A673 (cell line): ENCODE measurements around the gene CLIC4. TPM values are rescaled to one million over a fixed set of nuclear protein-coding genes. Genes with fewer than 3 reads are reported as not detected.
A peak's percentile ranks its signal among the peaks of the same experiment; 100 is the strongest.

Experiments
- BruUV-seq: library from RNA; stranded (reverse); fragments of 400-500 nt; replicated peaks from 2 replicates; lab custom pipeline; 2021; lab: Mats Ljungman, UMichigan
- CTCF ChIA-PET: fragments of 300-600 bp; sonication (Branson Sonifier 250); formaldehyde crosslinking; loops from one replicate; lab custom pipeline; 2022; ENCODE audit warnings: antibody characterized with exemption; lab: Charles Lee
- POLR2A ChIA-PET: fragments of 300-600 bp; sonication (Branson Sonifier 250); formaldehyde crosslinking; loops from one replicate; lab custom pipeline; 2022; ENCODE audit warnings: antibody characterized with exemption; ENCODE audit not compliant: low non-redundant PET; lab: Charles Lee
- DNase-seq: peaks from one replicate; pipeline ENCODE4 v3.0.0-alpha.2; 2015; ENCODE audit warnings: low spot score
- H3K27ac ChIP-seq: fragments of 200-600 bp; sonication (generic); 2 replicates; pipeline ENCODE4 v1.5.1; 2016; ENCODE audit warnings: mixed run types, low read depth, mild to moderate bottlenecking, mixed read lengths, antibody characterized with exemption, low read length; ENCODE audit not compliant: poor library complexity, severe bottlenecking
- H3K27me3 ChIP-seq: fragments of 200-600 bp; sonication (generic); replicated peaks from 2 replicates; pipeline ENCODE4 v1.6.1; 2017; ENCODE audit warnings: mixed run types, low read depth, mild to moderate bottlenecking, mixed read lengths, antibody characterized with exemption, low read length; ENCODE audit not compliant: insufficient read depth, poor library complexity
- H3K36me3 ChIP-seq: fragments of 200-600 bp; sonication (generic); 2 replicates; pipeline ENCODE4 v1.6.1; 2016; ENCODE audit warnings: mixed run types, mild to moderate bottlenecking, mixed read lengths, antibody characterized with exemption, low read length; ENCODE audit not compliant: insufficient read depth, poor library complexity, severe bottlenecking
- H3K4me1 ChIP-seq: fragments of 200-600 bp; sonication (generic); 2 replicates; pipeline ENCODE4 v1.6.1; 2017; ENCODE audit warnings: mixed run types, mild to moderate bottlenecking, mixed read lengths, antibody characterized with exemption, low read length; ENCODE audit not compliant: insufficient read depth, poor library complexity, severe bottlenecking
- H3K4me3 ChIP-seq: fragments of 200-600 bp; sonication (generic); 2 replicates; pipeline ENCODE4 v1.5.1; 2016; ENCODE audit warnings: low read depth, mixed run types, mild to moderate bottlenecking, mixed read lengths, low read length; ENCODE audit not compliant: poor library complexity, severe bottlenecking
- H3K9me3 ChIP-seq: fragments of 200-600 bp; sonication (generic); 2 replicates; pipeline ENCODE4 v1.6.1; 2016; ENCODE audit warnings: mixed run types, low read depth, mild to moderate bottlenecking, mixed read lengths, antibody characterized with exemption, low read length; ENCODE audit not compliant: poor library complexity, severe bottlenecking
- CTCF ChIP-seq: fragments of 300-800, 200-600 bp; sonication (generic); conservative IDR thresholded peaks from 2 replicates; pipeline ENCODE4 v1.5.1; 2017; ENCODE audit warnings: low read depth, mild to moderate bottlenecking, antibody characterized with exemption, low read length, moderate library complexity, mixed read lengths
- EZH2 ChIP-seq: fragments of 200-600 bp; sonication (generic); IDR thresholded peaks from 2 replicates; pipeline ENCODE4 v1.6.1; 2017; ENCODE audit warnings: borderline replicate concordance, low read depth, mild to moderate bottlenecking, mixed read lengths, antibody characterized with exemption, low read length; ENCODE audit not compliant: poor library complexity, severe bottlenecking
- intact Hi-C: fragments of 100-400 bp; cut with micrococcal nuclease; formaldehyde crosslinking; loops from one replicate; pipeline ENCODE4 v1.10.0; 2022; ENCODE audit not compliant: unreplicated experiment
- total RNA-seq: library from RNA; stranded (reverse); gene quantifications from 2 replicates; pipeline ENCODE4 v1.2.3, GENCODE V29; 2021

The CLIC4 gene
- total RNA-seq, 1 experiment from 2014 or later: 207 TPM

- Histone ChIP-seq H3K4me3 (peak overlapping the region; percentile 60), H3K9me3 (no peaks in the 10 kb centered on the region), H3K36me3 (peaks cover 5% of the 10 kb centered on the region), H3K27ac (peak overlapping the region; percentile 65), H3K4me1 (peaks cover 12% of the 10 kb centered on the region), H3K27me3 (no peaks in the 10 kb centered on the region)
- ChIA-PET POLR2A (interaction anchor here (0.7 kb wide), 1 partner anchor 30 kb away, joined by 7 read pairs; no protein-coding TSS in a partner anchor), CTCF (interaction anchor here (0.5 to 1.1 kb wide), 6 partner anchors 13 to 357 kb away, joined by 3 to 5 read pairs (median 4); no protein-coding TSS in a partner anchor)
- intact Hi-C loops: loop anchor here (2.0 to 5.0 kb wide), 4 partner anchors 166 to 359 kb away; no protein-coding TSS in a partner anchor
- BruUV-seq: no TSS peak
- peak; percentile 94 for TF ChIP-seq CTCF
- no peak for TF ChIP-seq EZH2
- DNase-seq: peak; percentile 95
Measured at GRCh38 chr1:24847995-24848881, 103.0 kb downstream of the CLIC4 start.

- DNase-seq: peak; percentile 49
- CTCF ChIA-PET: interaction anchor here (0.7 kb wide), 1 partner anchor 292 kb away, joined by 3 read pairs; no protein-coding TSS in a partner anchor
- intact Hi-C loops: loop anchor here (2.0 to 5.0 kb wide), 4 partner anchors 167 to 358 kb away; no protein-coding TSS in a partner anchor
- POLR2A ChIA-PET: interaction anchor here (0.5 to 0.6 kb wide), 2 partner anchors 15 to 398 kb away, joined by 6 read pairs; no protein-coding TSS in a partner anchor
- H3K36me3 ChIP-seq: no peaks in the 10 kb centered on the region
- no peaks in the 10 kb centered on the region for H3K27me3 ChIP-seq
- H3K9me3 ChIP-seq: no peaks in the 10 kb centered on the region
- TF ChIP-seq CTCF: peak; percentile 50
- TF ChIP-seq EZH2: no peak
- BruUV-seq: no TSS peak
- no peak overlapping the region for H3K4me3 ChIP-seq
- peaks cover 12% of the 10 kb centered on the region for H3K4me1 ChIP-seq
- no peak overlapping the region for H3K27ac ChIP-seq
Measured at GRCh38 chr1:24849672-24850295, 104.5 kb downstream of the CLIC4 start.

- TF ChIP-seq EZH2 (no peak), CTCF (no peak)
- H3K4me1 ChIP-seq: peaks cover 12% of the 10 kb centered on the region
- no peak overlapping the region for H3K4me3 ChIP-seq
- CTCF ChIA-PET: no interaction called here
- intact Hi-C loops: no loop called here
- DNase-seq: peak; percentile 44
- no peak overlapping the region for H3K27ac ChIP-seq
- POLR2A ChIA-PET: no interaction called here
- H3K36me3 ChIP-seq: no peaks in the 10 kb centered on the region
- no TSS peak for BruUV-seq
- H3K9me3 ChIP-seq: no peaks in the 10 kb centered on the region
- H3K27me3 ChIP-seq: no peaks in the 10 kb centered on the region
Measured at GRCh38 chr1:24850328-24850920, 105.2 kb downstream of the CLIC4 start.
